Liver (tissue), 9 donors: Measurements from ENCODE around the gene NRIP1. TPM values are rescaled to one million over a fixed set of nuclear protein-coding genes. Genes with fewer than 3 reads are reported as not detected.

Source experiments
- DNase-seq: peaks from one replicate; pipeline ENCODE4 v3.0.0-alpha.2; 2017; ENCODE audit warnings: low spot score
- H3K27ac ChIP-seq, 2 donors: one replicate each; pipeline ENCODE4 v1.7.0; 2013; ENCODE audit warnings: inconsistent platforms in 2 of 2, low read length in 2 of 2, control low read depth in 1 of 2, low read depth in 1 of 2, mild to moderate bottlenecking in 1 of 2
- H3K27me3 ChIP-seq, 4 donors: one replicate each; pipeline versions ENCODE4 v1.6.1 to v1.7.0; 2013; ENCODE audit warnings: low read length in 3 of 4, inconsistent platforms in 1 of 4, mild to moderate bottlenecking in 1 of 4, moderate library complexity in 1 of 4; ENCODE audit not compliant: control insufficient read depth in 4 of 4, insufficient read depth in 4 of 4
- H3K36me3 ChIP-seq, 4 donors: one replicate each; pipeline versions ENCODE4 v1.6.1 to v1.7.0; 2013; ENCODE audit warnings: low read length in 3 of 4, mild to moderate bottlenecking in 3 of 4, low read depth in 1 of 4, moderate library complexity in 1 of 4; ENCODE audit not compliant: control insufficient read depth in 4 of 4, insufficient read depth in 3 of 4
- H3K4me1 ChIP-seq, 4 donors: one replicate each; pipeline versions ENCODE4 v1.6.1 to v1.7.0; 2013; ENCODE audit warnings: low read length in 3 of 4, mild to moderate bottlenecking in 3 of 4, moderate library complexity in 1 of 4; ENCODE audit not compliant: control insufficient read depth in 4 of 4, insufficient read depth in 4 of 4
- H3K4me3 ChIP-seq, 3 donors: one replicate each; pipeline versions ENCODE4 v1.6.1 to v1.7.0; 2013; ENCODE audit warnings: low read length in 3 of 3, control low read depth in 1 of 3, low read depth in 1 of 3, mild to moderate bottlenecking in 1 of 3
- H3K9ac ChIP-seq, 2 donors: one replicate each; pipeline ENCODE4 v1.7.0; 2013; ENCODE audit warnings: low read length in 2 of 2, mild to moderate bottlenecking in 2 of 2, moderate library complexity in 2 of 2, control low read depth in 1 of 2, low read depth in 1 of 2
- H3K9me3 ChIP-seq, 4 donors: one replicate each; pipeline versions ENCODE4 v1.6.1 to v1.7.0; 2013; ENCODE audit warnings: low read length in 3 of 4; ENCODE audit not compliant: control insufficient read depth in 4 of 4
- EGR1 ChIP-seq, 2 donors: IDR thresholded peaks; 2 replicates each; pipeline ENCODE4 v1.6.1; 2016 to 2018; ENCODE audit warnings: antibody characterized with exemption in 2 of 2, low read depth in 2 of 2
- GABPA ChIP-seq, 2 donors: IDR thresholded peaks in 1 of 2; conservative IDR thresholded peaks in 1 of 2; 2 replicates each; pipeline ENCODE4 v1.6.1; 2016; ENCODE audit warnings: antibody characterized with exemption in 2 of 2, mild to moderate bottlenecking in 1 of 2, moderate library complexity in 1 of 2
- JUND ChIP-seq, 2 donors: IDR thresholded peaks; 2 replicates each; pipeline ENCODE4 v1.6.1; 2016; ENCODE audit warnings: antibody characterized with exemption in 2 of 2
- NR2F2 ChIP-seq: IDR thresholded peaks from 2 replicates; pipeline ENCODE4 v1.6.1; 2016; ENCODE audit warnings: antibody characterized with exemption
- RAD21 ChIP-seq, 2 donors: IDR thresholded peaks; 2 replicates each; pipeline ENCODE4 v1.6.1; 2016; ENCODE audit warnings: antibody characterized with exemption in 2 of 2, mild to moderate bottlenecking in 2 of 2
- REST ChIP-seq: IDR thresholded peaks from 2 replicates; pipeline ENCODE4 v1.6.1; 2016; ENCODE audit warnings: antibody characterized with exemption, mild to moderate bottlenecking
- RXRA ChIP-seq, 2 donors: IDR thresholded peaks; 2 replicates each; pipeline ENCODE4 v1.6.1; 2017 to 2018; ENCODE audit warnings: antibody characterized with exemption in 2 of 2, mild to moderate bottlenecking in 1 of 2
- SP1 ChIP-seq: IDR thresholded peaks from 2 replicates; pipeline ENCODE4 v1.6.1; 2018; ENCODE audit warnings: antibody characterized with exemption, mild to moderate bottlenecking
- TAF1 ChIP-seq: conservative IDR thresholded peaks from 2 replicates; pipeline ENCODE4 v1.6.1; 2016; ENCODE audit warnings: antibody characterized with exemption, mild to moderate bottlenecking
- WGBS: extraction: QIAGEN DNeasy Blood & Tissue Kit; methylation state at CpG from one replicate; pipeline ENCODE4 v1.1.7; 2013; 5-methylcytosine and 5-hydroxymethylcytosine counted together
- polyA plus RNA-seq, 2 donors: library from polyadenylated mRNA; stranded (reverse) in 1 of 2; unstranded in 1 of 2; fragments of 200-250 nt in 1 of 2; fragments of >200 nt in 1 of 2; fragmentation: Nextera tagmentation in 1 of 2; extraction: Ambion mirVana in 1 of 2; gene quantifications; one replicate each; pipeline versions ENCODE4 v1.2.1 to v1.2.3, GENCODE V29; 2013 to 2015
- total RNA-seq, 2 donors: library from RNA; depleted of rRNA; stranded (reverse); fragments of >200 nt; gene quantifications; one replicate each; pipeline ENCODE4 v1.2.3, GENCODE V29; 2014
- TF ChIP-seq, protein P1 (sequence below): IDR thresholded peaks from 2 replicates; pipeline ENCODE4 v1.6.1; 2016; ENCODE audit warnings: antibody characterized with exemption
- TF ChIP-seq, protein P2 (sequence below): fragments of 150-350 bp; IDR thresholded peaks from 2 replicates; pipeline ENCODE4 v1.5.1; 2017; ENCODE audit warnings: improper control_type of control experiment, low read depth, low read length; ENCODE audit not compliant: missing input control
- TF ChIP-seq, protein P3 (sequence below): IDR thresholded peaks from 2 replicates; pipeline ENCODE4 v1.6.1; 2016; ENCODE audit warnings: antibody characterized with exemption
- donor health status: healthy.
- donor health status: healthy.
- donor health status: healthy.
- donor health status: healthy.
- donor health status: healthy.

NRIP1 gene
- total and polyA plus RNA-seq, 4 donors, result 3.8 to 28.4 (median 12.6) TPM

- H3K36me3 ChIP-seq, result peaks cover 0 to 3% (median 2%) of the 10 kb centered on the region in 4 donors
- no peaks in the 10 kb centered on the region for H3K27me3 ChIP-seq
- no peaks in the 10 kb centered on the region for H3K4me1 ChIP-seq
- no peak overlapping the region for H3K27ac ChIP-seq
- TF ChIP-seq REST, result peak; percentile 94
- no peak for TF ChIP-seq RXRA (IDR thresholded peaks at IDR 0.05)
- no peak overlapping the region for H3K4me3 ChIP-seq
- no peaks in the 10 kb centered on the region for H3K9me3 ChIP-seq
- 84% methylated on average over 3 of the region's 3 CpGs for WGBS
- no peak for DNase-seq
- H3K9ac ChIP-seq, result no peak overlapping the region
Measured at GRCh38 chr21:14988760-14989159, 76.0 kb downstream of the NRIP1 start.

GRCh38 chr21:14987370-14988170 lies 77.2 kb downstream of the NRIP1 start:
- 83% methylated on average over 5 of the region's 5 CpGs for WGBS

More at GRCh38 chr21:14987370-14988170, 77.2 kb downstream of the NRIP1 start:
- Histone ChIP-seq H3K4me1 (no peaks in the 10 kb centered on the region), H3K27ac (no peak overlapping the region), H3K36me3 (peaks cover 0 to 3% (median 2%) of the 10 kb centered on the region in 4 donors), H3K4me3 (no peak overlapping the region), H3K9me3 (no peaks in the 10 kb centered on the region), H3K9ac (no peak overlapping the region), H3K27me3 (no peaks in the 10 kb centered on the region)
- TF ChIP-seq TAF1 (no peak), RXRA (IDR thresholded peaks at IDR 0.05) (no peak), EGR1 (IDR thresholded peaks at IDR 0.05; ENCODE audit: low read depth in 2 of 2) (no peak), GABPA (IDR thresholded peaks at IDR 0.05 in 1 of 2, conservative IDR thresholded peaks at IDR 0.05 in 1 of 2) (no peak), SP1 (no peak), RAD21 (IDR thresholded peaks at IDR 0.05) (no peak), NR2F2 (no peak), JUND (IDR thresholded peaks at IDR 0.05) (no peak)
- TF ChIP-seq, protein P1, sequence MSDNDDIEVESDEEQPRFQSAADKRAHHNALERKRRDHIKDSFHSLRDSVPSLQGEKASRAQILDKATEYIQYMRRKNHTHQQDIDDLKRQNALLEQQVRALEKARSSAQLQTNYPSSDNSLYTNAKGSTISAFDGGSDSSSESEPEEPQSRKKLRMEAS, result no peak
- TF ChIP-seq, protein P2, sequence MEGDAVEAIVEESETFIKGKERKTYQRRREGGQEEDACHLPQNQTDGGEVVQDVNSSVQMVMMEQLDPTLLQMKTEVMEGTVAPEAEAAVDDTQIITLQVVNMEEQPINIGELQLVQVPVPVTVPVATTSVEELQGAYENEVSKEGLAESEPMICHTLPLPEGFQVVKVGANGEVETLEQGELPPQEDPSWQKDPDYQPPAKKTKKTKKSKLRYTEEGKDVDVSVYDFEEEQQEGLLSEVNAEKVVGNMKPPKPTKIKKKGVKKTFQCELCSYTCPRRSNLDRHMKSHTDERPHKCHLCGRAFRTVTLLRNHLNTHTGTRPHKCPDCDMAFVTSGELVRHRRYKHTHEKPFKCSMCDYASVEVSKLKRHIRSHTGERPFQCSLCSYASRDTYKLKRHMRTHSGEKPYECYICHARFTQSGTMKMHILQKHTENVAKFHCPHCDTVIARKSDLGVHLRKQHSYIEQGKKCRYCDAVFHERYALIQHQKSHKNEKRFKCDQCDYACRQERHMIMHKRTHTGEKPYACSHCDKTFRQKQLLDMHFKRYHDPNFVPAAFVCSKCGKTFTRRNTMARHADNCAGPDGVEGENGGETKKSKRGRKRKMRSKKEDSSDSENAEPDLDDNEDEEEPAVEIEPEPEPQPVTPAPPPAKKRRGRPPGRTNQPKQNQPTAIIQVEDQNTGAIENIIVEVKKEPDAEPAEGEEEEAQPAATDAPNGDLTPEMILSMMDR, result no peak
- TF ChIP-seq, protein P3, sequence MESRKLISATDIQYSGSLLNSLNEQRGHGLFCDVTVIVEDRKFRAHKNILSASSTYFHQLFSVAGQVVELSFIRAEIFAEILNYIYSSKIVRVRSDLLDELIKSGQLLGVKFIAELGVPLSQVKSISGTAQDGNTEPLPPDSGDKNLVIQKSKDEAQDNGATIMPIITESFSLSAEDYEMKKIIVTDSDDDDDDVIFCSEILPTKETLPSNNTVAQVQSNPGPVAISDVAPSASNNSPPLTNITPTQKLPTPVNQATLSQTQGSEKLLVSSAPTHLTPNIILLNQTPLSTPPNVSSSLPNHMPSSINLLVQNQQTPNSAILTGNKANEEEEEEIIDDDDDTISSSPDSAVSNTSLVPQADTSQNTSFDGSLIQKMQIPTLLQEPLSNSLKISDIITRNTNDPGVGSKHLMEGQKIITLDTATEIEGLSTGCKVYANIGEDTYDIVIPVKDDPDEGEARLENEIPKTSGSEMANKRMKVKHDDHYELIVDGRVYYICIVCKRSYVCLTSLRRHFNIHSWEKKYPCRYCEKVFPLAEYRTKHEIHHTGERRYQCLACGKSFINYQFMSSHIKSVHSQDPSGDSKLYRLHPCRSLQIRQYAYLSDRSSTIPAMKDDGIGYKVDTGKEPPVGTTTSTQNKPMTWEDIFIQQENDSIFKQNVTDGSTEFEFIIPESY, result no peak
- DNase-seq, result no peak
